ENCODE data around the gene JARID2. TPM values are rescaled to one million over a fixed set of nuclear protein-coding genes. Genes with fewer than 3 reads are reported as not detected.
A peak's percentile ranks its signal among the peaks of the same experiment; 100 is the strongest.

The JARID2 gene
- total and polyA plus RNA-seq, 3 experiments from 2014 or later = 12.0 to 25.5 (median 25.0) TPM

- H3K9me3 Mint-ChIP-seq = no peaks in the 10 kb centered on the region
- ChIA-PET CTCF (no interaction called here), POLR2A (no interaction called here)
- H3K36me3 Mint-ChIP-seq = peaks cover 0 to 2% (median 1%) of the 10 kb centered on the region in 3 donors
- Histone ChIP-seq H3K27ac (ENCODE audit: low read depth, low read length) (no peak overlapping the region), H3K4me3 (ENCODE audit: low read length) (no peak overlapping the region), H3K27me3 (ENCODE audit: insufficient read depth, low read length, poor library complexity, severe bottlenecking) (no peaks in the 10 kb centered on the region), H3K36me3 (ENCODE audit: insufficient read depth, low read length) (no peaks in the 10 kb centered on the region), H3K4me1 (ENCODE audit: insufficient read depth, low read length) (peaks cover 46% of the 10 kb centered on the region), H3K9me3 (ENCODE audit: low read length) (no peaks in the 10 kb centered on the region)
- peaks cover 30 to 68% (median 59%) of the 10 kb centered on the region in 3 donors for H3K4me1 Mint-ChIP-seq
- H3K4me3 Mint-ChIP-seq = no peak overlapping the region
- no peaks in the 10 kb centered on the region for H3K27me3 Mint-ChIP-seq
- no peak for DNase-seq
- peak overlapping the region in 1 of 8 donors; percentile 72 for H3K27ac Mint-ChIP-seq
Measured at GRCh38 chr6:15369838-15370237, 124.0 kb downstream of the JARID2 start.

DNA sequence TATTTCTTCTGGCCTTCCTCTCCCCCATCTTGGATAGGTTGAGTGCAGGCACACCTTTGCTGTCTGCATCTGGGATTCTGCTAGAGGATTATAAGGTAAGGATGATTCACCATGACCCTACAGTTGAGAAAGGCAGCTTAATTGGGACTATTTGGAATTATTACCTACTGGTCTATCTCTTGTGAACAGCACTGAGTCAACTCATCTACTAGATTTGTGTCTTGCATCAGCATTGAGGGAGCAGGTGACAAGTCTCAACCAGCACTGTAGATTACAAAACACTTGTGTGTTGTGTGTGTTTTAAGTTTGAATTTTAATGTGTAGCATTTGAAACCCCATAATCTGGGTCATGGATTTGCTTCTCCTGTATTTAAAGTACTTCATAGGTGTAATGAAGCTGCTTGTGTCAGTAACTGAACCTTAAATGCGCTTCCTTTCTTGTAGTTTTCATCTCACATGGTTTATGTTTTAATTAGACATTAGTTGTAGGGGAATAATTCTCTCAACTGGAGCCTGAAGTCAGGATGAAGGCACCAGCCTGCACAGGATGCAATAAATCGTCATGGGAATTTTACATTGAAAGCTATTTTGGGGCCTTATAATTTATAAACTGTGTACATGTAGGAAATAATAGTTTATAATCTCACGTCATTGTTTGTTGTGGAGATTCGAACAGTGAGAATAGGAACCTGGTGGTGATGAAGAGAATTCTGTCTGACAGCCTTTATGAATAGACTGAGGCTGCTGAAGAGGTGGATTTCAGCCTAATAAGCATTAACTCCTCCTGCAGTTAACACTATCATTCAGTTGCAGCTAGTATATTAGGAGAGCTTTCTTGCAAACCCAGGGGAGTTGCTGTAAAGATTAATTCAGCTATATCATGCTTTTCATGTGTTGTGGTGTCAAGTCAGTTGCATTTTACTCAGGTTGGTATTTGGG, 125.1 kb downstream of the JARID2 start:
- Histone ChIP-seq H3K4me1 (ENCODE audit: insufficient read depth, low read length) (peaks cover 35% of the 10 kb centered on the region), H3K27ac (ENCODE audit: low read depth, low read length) (no peak overlapping the region), H3K36me3 (ENCODE audit: insufficient read depth, low read length) (no peaks in the 10 kb centered on the region), H3K27me3 (ENCODE audit: insufficient read depth, low read length, poor library complexity, severe bottlenecking) (no peaks in the 10 kb centered on the region), H3K4me3 (ENCODE audit: low read length) (no peak overlapping the region), H3K9me3 (ENCODE audit: low read length) (no peaks in the 10 kb centered on the region)
- H3K36me3 Mint-ChIP-seq = peaks cover 0 to 8% (median 8%) of the 10 kb centered on the region in 3 donors
- ChIA-PET CTCF (no interaction called here), POLR2A (interaction anchor here (0.6 kb wide), 1 partner anchor 16 kb away, joined by 4 read pairs; no protein-coding TSS in a partner anchor)
- no peaks in the 10 kb centered on the region for H3K27me3 Mint-ChIP-seq
- peaks cover 30 to 65% (median 49%) of the 10 kb centered on the region in 3 donors for H3K4me1 Mint-ChIP-seq
- DNase-seq = no peak
- no peak overlapping the region for H3K4me3 Mint-ChIP-seq
- no peak overlapping the region for H3K27ac Mint-ChIP-seq
- H3K9me3 Mint-ChIP-seq = peaks cover 0 to 2% (median 0%) of the 10 kb centered on the region in 5 donors

GRCh38 chr6:15372932-15373331, 127.1 kb downstream of the JARID2 start:
- peaks cover 5 to 17% (median 16%) of the 10 kb centered on the region in 3 donors for H3K36me3 Mint-ChIP-seq
- H3K27ac Mint-ChIP-seq = no peak overlapping the region
- H3K9me3 Mint-ChIP-seq = peaks cover 0 to 2% (median 0%) of the 10 kb centered on the region in 5 donors
- H3K27me3 Mint-ChIP-seq = no peaks in the 10 kb centered on the region
- H3K9me3 ChIP-seq (ENCODE audit: low read length) = no peaks in the 10 kb centered on the region
- ChIA-PET CTCF (no interaction called here), POLR2A (no interaction called here)
- H3K36me3 ChIP-seq (ENCODE audit: insufficient read depth, low read length) = no peaks in the 10 kb centered on the region
- H3K4me3 ChIP-seq (ENCODE audit: low read length) = no peak overlapping the region
- DNase-seq = no peak
- H3K27ac ChIP-seq (ENCODE audit: low read depth, low read length) = no peak overlapping the region
- no peak overlapping the region for H3K4me3 Mint-ChIP-seq
- H3K4me1 Mint-ChIP-seq = peaks cover 37 to 55% (median 40%) of the 10 kb centered on the region in 3 donors
- H3K4me1 ChIP-seq (ENCODE audit: insufficient read depth, low read length) = peaks cover 20% of the 10 kb centered on the region
- no peaks in the 10 kb centered on the region for H3K27me3 ChIP-seq (ENCODE audit: insufficient read depth, low read length, poor library complexity, severe bottlenecking)

- Histone ChIP-seq H3K4me3 (ENCODE audit: low read length) (no peak overlapping the region), H3K9me3 (ENCODE audit: low read length) (no peaks in the 10 kb centered on the region), H3K36me3 (ENCODE audit: insufficient read depth, low read length) (no peaks in the 10 kb centered on the region), H3K4me1 (ENCODE audit: insufficient read depth, low read length) (peaks cover 21% of the 10 kb centered on the region), H3K27me3 (ENCODE audit: insufficient read depth, low read length, poor library complexity, severe bottlenecking) (no peaks in the 10 kb centered on the region), H3K27ac (ENCODE audit: low read depth, low read length) (no peak overlapping the region)
- CTCF ChIA-PET = interaction anchor here (1.1 kb wide), 1 partner anchor 11 kb away, joined by 3 read pairs; no protein-coding TSS in a partner anchor
- H3K4me3 Mint-ChIP-seq = no peak overlapping the region
- H3K36me3 Mint-ChIP-seq = peaks cover 5 to 22% (median 14%) of the 10 kb centered on the region in 3 donors
- POLR2A ChIA-PET = no interaction called here
- H3K9me3 Mint-ChIP-seq = peaks cover 0 to 2% (median 0%) of the 10 kb centered on the region in 5 donors
- H3K27me3 Mint-ChIP-seq = no peaks in the 10 kb centered on the region
- peaks cover 38 to 56% (median 47%) of the 10 kb centered on the region in 3 donors for H3K4me1 Mint-ChIP-seq
- no peak for DNase-seq
- no peak overlapping the region for H3K27ac Mint-ChIP-seq
Measured at GRCh38 chr6:15374119-15374518, 128.2 kb downstream of the JARID2 start.

GRCh38 chr6:15375018-15375417, 129.1 kb downstream of the JARID2 start:
- peaks cover 14% of the 10 kb centered on the region for H3K4me1 ChIP-seq (ENCODE audit: insufficient read depth, low read length)
- peak overlapping the region in 1 of 8 donors; percentile 10 for H3K27ac Mint-ChIP-seq
- peaks cover 0 to 2% (median 0%) of the 10 kb centered on the region in 5 donors for H3K9me3 Mint-ChIP-seq
- no peaks in the 10 kb centered on the region for H3K27me3 Mint-ChIP-seq
- POLR2A ChIA-PET = no interaction called here
- CTCF ChIA-PET = interaction anchor here (1.1 kb wide), 1 partner anchor 10 kb away, joined by 3 read pairs; no protein-coding TSS in a partner anchor
- no peak for DNase-seq
- H3K27ac ChIP-seq (ENCODE audit: low read depth, low read length) = no peak overlapping the region
- H3K9me3 ChIP-seq (ENCODE audit: low read length) = no peaks in the 10 kb centered on the region
- no peak overlapping the region for H3K4me3 ChIP-seq (ENCODE audit: low read length)
- no peak overlapping the region for H3K4me3 Mint-ChIP-seq
- peaks cover 5 to 22% (median 14%) of the 10 kb centered on the region in 3 donors for H3K36me3 Mint-ChIP-seq
- H3K36me3 ChIP-seq (ENCODE audit: insufficient read depth, low read length) = no peaks in the 10 kb centered on the region
- H3K27me3 ChIP-seq (ENCODE audit: insufficient read depth, low read length, poor library complexity, severe bottlenecking) = no peaks in the 10 kb centered on the region
- peaks cover 37 to 56% (median 46%) of the 10 kb centered on the region in 3 donors for H3K4me1 Mint-ChIP-seq

DNA sequence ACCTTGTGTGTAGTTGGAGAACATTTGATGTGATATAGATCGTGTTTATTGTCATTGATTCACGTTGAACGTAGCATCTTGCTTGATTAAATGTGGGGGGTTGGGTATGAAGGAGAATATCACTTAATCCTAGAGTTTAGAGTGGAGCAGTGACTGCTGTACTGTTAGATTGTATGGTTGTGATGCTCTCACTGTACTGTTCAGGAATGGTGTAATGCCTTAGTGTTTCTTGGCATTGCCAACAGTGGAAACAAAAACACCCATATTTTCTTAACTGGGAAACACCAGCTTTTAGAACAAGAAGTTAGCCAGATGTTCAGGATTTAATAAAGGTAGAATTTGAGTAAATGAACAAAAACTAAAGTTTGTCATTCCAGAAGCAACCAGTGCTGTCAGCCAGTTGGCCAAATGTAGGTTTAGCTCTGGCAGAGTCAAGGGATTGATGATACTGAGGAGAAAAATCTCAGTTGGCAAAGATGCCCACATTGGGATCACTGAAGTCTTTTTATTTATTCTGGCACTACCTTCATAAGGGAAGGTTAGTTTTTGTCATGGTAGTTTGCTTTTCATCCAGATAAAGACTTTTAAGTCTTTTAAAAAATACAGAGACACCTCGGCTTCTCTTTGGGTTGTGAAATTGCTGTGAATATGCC, 129.9 kb downstream of the JARID2 start:
- peak overlapping the region in 2 of 8 donors; percentile 3 to 34 for H3K27ac Mint-ChIP-seq
- Histone ChIP-seq H3K9me3 (ENCODE audit: low read length) (no peaks in the 10 kb centered on the region), H3K4me1 (ENCODE audit: insufficient read depth, low read length) (peaks cover 13% of the 10 kb centered on the region), H3K36me3 (ENCODE audit: insufficient read depth, low read length) (no peaks in the 10 kb centered on the region), H3K27me3 (ENCODE audit: insufficient read depth, low read length, poor library complexity, severe bottlenecking) (no peaks in the 10 kb centered on the region), H3K27ac (ENCODE audit: low read depth, low read length) (no peak overlapping the region), H3K4me3 (ENCODE audit: low read length) (no peak overlapping the region)
- ChIA-PET CTCF (no interaction called here), POLR2A (no interaction called here)
- no peak overlapping the region for H3K4me3 Mint-ChIP-seq
- DNase-seq = no peak
- H3K27me3 Mint-ChIP-seq = no peaks in the 10 kb centered on the region
- H3K4me1 Mint-ChIP-seq = peaks cover 38 to 57% (median 44%) of the 10 kb centered on the region in 3 donors
- peaks cover 0 to 2% (median 0%) of the 10 kb centered on the region in 5 donors for H3K9me3 Mint-ChIP-seq
- peaks cover 5 to 25% (median 14%) of the 10 kb centered on the region in 3 donors for H3K36me3 Mint-ChIP-seq

GRCh38 chr6:15376900-15377487, 131.1 kb downstream of the JARID2 start:
- H3K36me3 ChIP-seq (ENCODE audit: insufficient read depth, low read length) = no peaks in the 10 kb centered on the region
- peaks cover 5 to 27% (median 16%) of the 10 kb centered on the region in 3 donors for H3K36me3 Mint-ChIP-seq
- peaks cover 31 to 56% (median 41%) of the 10 kb centered on the region in 3 donors for H3K4me1 Mint-ChIP-seq

More at GRCh38 chr6:15376900-15377487, 131.1 kb downstream of the JARID2 start:
- no peaks in the 10 kb centered on the region for H3K27me3 Mint-ChIP-seq
- H3K27me3 ChIP-seq (ENCODE audit: insufficient read depth, low read length, poor library complexity, severe bottlenecking) = no peaks in the 10 kb centered on the region
- peak overlapping the region in 1 of 8 donors; percentile 20 for H3K27ac Mint-ChIP-seq
- POLR2A ChIA-PET = no interaction called here
- no peaks in the 10 kb centered on the region for H3K9me3 ChIP-seq (ENCODE audit: low read length)
- no peak overlapping the region for H3K27ac ChIP-seq (ENCODE audit: low read depth, low read length)
- H3K4me1 ChIP-seq (ENCODE audit: insufficient read depth, low read length) = peaks cover 13% of the 10 kb centered on the region
- CTCF ChIA-PET = no interaction called here
- no peak for DNase-seq
- H3K4me3 Mint-ChIP-seq = no peak overlapping the region
- H3K9me3 Mint-ChIP-seq = peaks cover 0 to 2% (median 0%) of the 10 kb centered on the region in 5 donors
- H3K4me3 ChIP-seq (ENCODE audit: low read length) = no peak overlapping the region
